Spleen (tissue), 11 donors: ENCODE measurements around the gene OR10G6. TPM values are rescaled to one million over a fixed set of nuclear protein-coding genes. Genes with fewer than 3 reads are reported as not detected.
"Not testable (repeated sequence)": the region's sequence is repeated elsewhere in the genome, so short reads cannot be mapped to it uniquely, and the experiment has no call there.

Experiments used
- DNase-seq: peaks from one replicate; pipeline ENCODE4 v3.0.0-alpha.2; 2020
- H3K27ac ChIP-seq, 8 donors: fragments of 200-600 bp; sonication (generic) in 7 of 8; 1 replicate in 4 of 8; 2 replicates in 4 of 8; pipeline versions ENCODE4 v1.5.0 to v1.8.0; 2016 to 2021; ENCODE audit warnings: inconsistent platforms in 4 of 8, mild to moderate bottlenecking in 4 of 8, moderate library complexity in 1 of 8
- H3K27me3 ChIP-seq, 7 donors: fragments of 200-600 bp; sonication (generic) in 6 of 7; replicated peaks in 1 of 7; 1 replicate in 4 of 7; 2 replicates in 3 of 7; pipeline versions ENCODE4 v1.5.0 to v1.8.0; 2016 to 2021; ENCODE audit warnings: inconsistent platforms in 3 of 7, mild to moderate bottlenecking in 1 of 7
- H3K36me3 ChIP-seq, 6 donors: fragments of 200-600 bp; sonication (generic) in 5 of 6; 1 replicate in 4 of 6; 2 replicates in 2 of 6; pipeline versions ENCODE4 v1.5.0 to v1.8.0; 2016 to 2021; ENCODE audit warnings: inconsistent platforms in 2 of 6
- H3K4me1 ChIP-seq, 6 donors: fragments of 200-600 bp; sonication (generic) in 5 of 6; 1 replicate in 3 of 6; 2 replicates in 3 of 6; pipeline versions ENCODE4 v1.5.0 to v1.8.0; 2016 to 2021; ENCODE audit warnings: inconsistent platforms in 3 of 6
- H3K4me3 ChIP-seq, 8 donors: fragments of 200-600 bp; sonication (generic) in 7 of 8; 1 replicate in 4 of 8; 2 replicates in 4 of 8; pipeline versions ENCODE4 v1.5.0 to v1.8.0; 2016 to 2021; ENCODE audit warnings: inconsistent platforms in 4 of 8, mild to moderate bottlenecking in 4 of 8, moderate library complexity in 2 of 8
- H3K9me3 ChIP-seq, 8 donors: fragments of 200-600 bp; sonication (generic) in 7 of 8; 1 replicate in 4 of 8; 2 replicates in 4 of 8; pipeline versions ENCODE4 v1.5.0 to v1.8.0; 2016 to 2021; ENCODE audit warnings: inconsistent platforms in 4 of 8
- POLR2A ChIP-seq, 3 donors: fragments of 450-650 bp; IDR thresholded peaks; one replicate each; pipeline ENCODE4 v1.5.1; 2017; ENCODE audit warnings: antibody characterized with exemption in 3 of 3, mild to moderate bottlenecking in 1 of 3
- POLR2AphosphoS5 ChIP-seq, 3 donors: sonication (generic); formaldehyde crosslinking; IDR thresholded peaks; one replicate each; pipeline ENCODE4 v1.5.1; 2017; ENCODE audit warnings: antibody characterized with exemption in 3 of 3
- WGBS, 5 donors: extraction: QIAGEN DNeasy Blood & Tissue Kit in 3 of 5; methylation state at CpG; one replicate each; pipeline versions ENCODE4 v1.1.5 to v1.1.7; 2013 to 2018; 5-methylcytosine and 5-hydroxymethylcytosine counted together
- intact Hi-C: fragments of 100-400 bp; cut with DNase I; formaldehyde crosslinking; loops from one replicate; pipeline ENCODE4 v1.15.0; 2023; ENCODE audit warnings: low total_unique reads
- polyA plus RNA-seq, 3 donors: library from polyadenylated mRNA; stranded (reverse); fragments of 200-250 nt; gene quantifications; one replicate each; pipeline ENCODE4 v1.2.1, GENCODE V29; 2013
- total RNA-seq, 7 donors: library from RNA; depleted of rRNA in 3 of 7; stranded (reverse); fragments of >200 nt in 3 of 7; fragmentation: NEBNext Ultra II Directional in 4 of 7; extraction: Animal tissue kit (Norgen Biotek cat#: 25700) in 4 of 7; gene quantifications; one replicate each; pipeline versions ENCODE4 v1.1.0 to v1.2.1, GENCODE V29; 2016 to 2021
- TF ChIP-seq, protein P1 (sequence below), 11 experiments: fragments of 200-600 bp in 7 of 11; fragments of 450-650 bp in 4 of 11; sonication (generic) in 4 of 11; IDR thresholded peaks in 8 of 11; conservative IDR thresholded peaks in 3 of 11; 1 replicate in 7 of 11; 2 replicates in 4 of 11; pipeline versions ENCODE4 v1.4.0 to v1.8.0; 2016 to 2021; ENCODE audit warnings: antibody characterized with exemption in 11 of 11, inconsistent platforms in 4 of 11, mild to moderate bottlenecking in 1 of 11
- donor health status: healthy with polysubstance abuse.
- donor health status: DM: no; HTN: no; CAD: no; lungs with moderate emphysema.
- donor health status: DM: no; HTN: no; CAD: no.
- donor health status: Bipolar disorder and iron deficiency.
- donor health status: healthy.
- donor health status: DM: no; HTN: no; CAD: no.
- donor health status: DM: yes; HTN: yes; CAD: no.

The OR10G6 gene
- total and polyA plus RNA-seq, 10 donors = not detected

DNA sequence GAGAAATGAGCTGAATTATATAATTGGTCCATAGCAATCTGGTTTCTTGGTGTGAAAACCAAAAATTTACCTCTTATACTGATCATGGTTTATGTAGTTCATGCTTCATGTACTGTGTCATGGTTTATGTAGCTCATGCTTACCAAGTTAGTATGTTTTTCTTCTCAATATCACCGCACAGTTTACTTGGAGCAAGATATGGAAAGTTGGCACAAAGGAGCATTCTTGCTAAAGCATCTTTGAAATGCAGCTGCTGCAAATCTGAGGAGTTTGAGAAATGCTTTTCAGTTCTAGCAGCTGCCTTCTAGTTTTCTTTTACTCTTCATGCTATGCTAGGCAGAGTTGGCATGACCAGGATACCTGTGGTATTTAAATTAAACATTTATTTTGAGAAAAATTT, 41.7 kb upstream of the OR10G6 start:
- Histone ChIP-seq H3K9me3 (no peaks in the 10 kb centered on the region), H3K4me3 (no peak overlapping the region), H3K36me3 (no peaks in the 10 kb centered on the region), H3K27me3 (no peaks in the 10 kb centered on the region), H3K4me1 (no peaks in the 10 kb centered on the region), H3K27ac (no peak overlapping the region)
- intact Hi-C loops = no loop called here
- DNase-seq = no peak
- 71 to 94% (median 81%) methylated on average over 1 of the region's 1 CpG for WGBS, 5 donors
- TF ChIP-seq POLR2A (IDR thresholded peaks at IDR 0.05) (no peak), POLR2AphosphoS5 (IDR thresholded peaks at IDR 0.05) (no peak)
- TF ChIP-seq, protein P1, sequence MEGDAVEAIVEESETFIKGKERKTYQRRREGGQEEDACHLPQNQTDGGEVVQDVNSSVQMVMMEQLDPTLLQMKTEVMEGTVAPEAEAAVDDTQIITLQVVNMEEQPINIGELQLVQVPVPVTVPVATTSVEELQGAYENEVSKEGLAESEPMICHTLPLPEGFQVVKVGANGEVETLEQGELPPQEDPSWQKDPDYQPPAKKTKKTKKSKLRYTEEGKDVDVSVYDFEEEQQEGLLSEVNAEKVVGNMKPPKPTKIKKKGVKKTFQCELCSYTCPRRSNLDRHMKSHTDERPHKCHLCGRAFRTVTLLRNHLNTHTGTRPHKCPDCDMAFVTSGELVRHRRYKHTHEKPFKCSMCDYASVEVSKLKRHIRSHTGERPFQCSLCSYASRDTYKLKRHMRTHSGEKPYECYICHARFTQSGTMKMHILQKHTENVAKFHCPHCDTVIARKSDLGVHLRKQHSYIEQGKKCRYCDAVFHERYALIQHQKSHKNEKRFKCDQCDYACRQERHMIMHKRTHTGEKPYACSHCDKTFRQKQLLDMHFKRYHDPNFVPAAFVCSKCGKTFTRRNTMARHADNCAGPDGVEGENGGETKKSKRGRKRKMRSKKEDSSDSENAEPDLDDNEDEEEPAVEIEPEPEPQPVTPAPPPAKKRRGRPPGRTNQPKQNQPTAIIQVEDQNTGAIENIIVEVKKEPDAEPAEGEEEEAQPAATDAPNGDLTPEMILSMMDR (IDR thresholded peaks at IDR 0.05 in 8 of 11, conservative IDR thresholded peaks at IDR 0.05 in 3 of 11) = no peak

DNA sequence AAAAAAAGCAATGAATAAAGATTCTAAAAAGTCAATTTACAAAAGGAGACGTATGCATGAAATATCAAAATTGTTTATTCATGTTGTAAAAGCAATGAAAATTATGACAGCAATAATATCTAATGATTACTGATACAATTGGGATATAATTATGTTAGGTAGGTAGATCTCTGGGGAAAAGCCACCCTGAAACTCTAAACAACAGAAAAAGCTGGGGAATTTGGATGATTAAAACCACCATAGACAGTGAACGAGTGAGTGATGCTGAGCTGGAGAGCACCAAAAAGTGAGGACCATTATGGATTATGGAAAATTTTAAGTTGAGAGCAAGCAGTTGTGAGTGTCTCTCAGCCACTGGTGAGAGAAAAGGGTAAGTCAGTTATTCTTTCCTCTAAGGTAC, 31.5 kb upstream of the OR10G6 start, which contains the start of gene OR10G8:
Gene OR10G8, plus strand, starts transcription at position 301 of the 400 bp plus-strand sequence. CDS start 2,825 bp downstream, outside the sequence.
- TF ChIP-seq POLR2A (IDR thresholded peaks at IDR 0.05) (no peak), POLR2AphosphoS5 (IDR thresholded peaks at IDR 0.05) (no peak)
- TF ChIP-seq, protein P1 (IDR thresholded peaks at IDR 0.05 in 8 of 11, conservative IDR thresholded peaks at IDR 0.05 in 3 of 11) = no peak
- DNase-seq = no peak
- H3K27me3 ChIP-seq = no peaks in the 10 kb centered on the region
- no peaks in the 10 kb centered on the region for H3K9me3 ChIP-seq
- no peak within 1 kb of the TSS for H3K27ac ChIP-seq
- H3K4me3 ChIP-seq = no peak within 1 kb of the TSS
- no peaks in the 10 kb centered on the region for H3K4me1 ChIP-seq
- intact Hi-C loops = no loop called here
- 67 to 88% (median 74%) methylated on average over 2 of the region's 2 CpGs for WGBS, 5 donors
- H3K36me3 ChIP-seq = no peaks in the 10 kb centered on the region

DNA sequence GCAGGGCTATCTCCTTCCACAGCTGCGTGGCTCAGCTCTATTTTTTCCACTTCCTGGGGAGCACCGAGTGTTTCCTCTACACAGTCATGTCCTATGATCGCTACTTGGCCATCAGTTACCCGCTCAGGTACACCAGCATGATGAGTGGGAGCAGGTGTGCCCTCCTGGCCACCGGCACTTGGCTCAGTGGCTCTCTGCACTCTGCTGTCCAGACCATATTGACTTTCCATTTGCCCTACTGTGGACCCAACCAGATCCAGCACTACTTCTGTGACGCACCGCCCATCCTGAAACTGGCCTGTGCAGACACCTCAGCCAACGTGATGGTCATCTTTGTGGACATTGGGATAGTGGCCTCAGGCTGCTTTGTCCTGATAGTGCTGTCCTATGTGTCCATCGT, 20.9 kb upstream of the OR10G6 start:
- DNase-seq, H3K27ac ChIP-seq, H3K27me3 ChIP-seq, H3K4me1 ChIP-seq, H3K4me3 ChIP-seq, H3K9me3 ChIP-seq, intact Hi-C loops, H3K36me3 ChIP-seq: not testable (repeated sequence)
- 68 to 95% (median 82%) methylated on average over 2 to 7 of the region's 9 CpGs for WGBS, 5 donors

DNA sequence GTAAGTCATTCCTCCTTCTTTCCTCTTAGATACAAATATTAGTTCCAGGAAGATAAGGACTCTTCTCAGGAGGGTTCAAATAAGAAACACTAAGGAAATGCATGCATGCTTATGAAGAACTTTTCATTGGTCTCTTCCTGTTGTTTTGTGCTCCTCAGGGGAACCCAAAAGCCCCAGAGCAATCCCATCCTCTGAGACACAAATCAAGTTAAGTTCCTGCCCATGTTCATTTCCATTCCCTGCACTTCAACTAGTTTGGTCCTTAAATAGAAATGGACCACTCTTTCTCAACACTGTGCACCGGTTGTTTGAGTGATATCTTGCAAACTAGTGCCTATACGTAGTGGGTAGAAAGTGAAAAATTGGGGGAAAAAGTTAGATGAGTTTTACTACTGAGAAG, 17.7 kb upstream of the OR10G6 start, which contains the start of gene OR10G4:
Gene OR10G4, plus strand, starts transcription at position 301 of the 400 bp plus-strand sequence. CDS start 2,578 bp downstream, outside the sequence.
- intact Hi-C loops = no loop called here
- Histone ChIP-seq H3K4me3 (no peak within 1 kb of the TSS), H3K4me1 (no peaks in the 10 kb centered on the region), H3K27ac (no peak within 1 kb of the TSS), H3K27me3 (no peaks in the 10 kb centered on the region), H3K9me3 (no peaks in the 10 kb centered on the region), H3K36me3 (no peaks in the 10 kb centered on the region)
- DNase-seq = no peak
- 74 to 91% (median 79%) methylated on average over 2 of the region's 2 CpGs for WGBS, 5 donors
- TF ChIP-seq, protein P1 (IDR thresholded peaks at IDR 0.05 in 8 of 11, conservative IDR thresholded peaks at IDR 0.05 in 3 of 11) = no peak
- TF ChIP-seq POLR2AphosphoS5 (IDR thresholded peaks at IDR 0.05) = no peak
- TF ChIP-seq POLR2A (IDR thresholded peaks at IDR 0.05) = no peak

DNA sequence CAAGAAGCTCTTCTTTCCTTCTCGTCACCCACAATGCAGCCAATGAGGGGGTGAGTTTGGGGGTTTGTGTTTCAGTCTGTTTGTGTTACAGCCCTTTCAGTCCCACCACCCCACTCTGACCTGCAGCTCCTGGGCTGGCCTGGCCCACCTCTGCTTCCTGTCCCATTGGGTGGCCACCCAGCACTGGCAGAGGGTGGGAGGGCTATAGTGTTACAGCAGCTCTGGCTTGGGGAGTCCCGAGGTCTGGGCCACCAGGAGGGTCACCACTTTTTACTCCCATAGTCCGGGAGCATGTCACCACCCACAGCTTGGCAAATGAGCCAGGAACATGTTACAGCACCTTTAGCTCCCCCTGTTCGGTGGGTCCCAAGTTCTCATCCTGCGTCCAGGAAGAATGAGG, 15.7 kb downstream of the OR10G6 start:
- WGBS, 5 donors = 70 to 90% (median 86%) methylated on average over 5 of the region's 5 CpGs
- Histone ChIP-seq H3K27me3 (peaks cover 0 to 6% (median 0%) of the 10 kb centered on the region in 7 donors), H3K27ac (no peak overlapping the region), H3K4me3 (no peak overlapping the region), H3K36me3 (no peaks in the 10 kb centered on the region), H3K9me3 (peaks cover 0 to 29% (median 0%) of the 10 kb centered on the region in 8 donors), H3K4me1 (no peaks in the 10 kb centered on the region)
- intact Hi-C loops = no loop called here
- TF ChIP-seq POLR2AphosphoS5 (IDR thresholded peaks at IDR 0.05) = no peak
- TF ChIP-seq, protein P1 (IDR thresholded peaks at IDR 0.05 in 8 of 11, conservative IDR thresholded peaks at IDR 0.05 in 3 of 11) = no peak
- no peak for TF ChIP-seq POLR2A (IDR thresholded peaks at IDR 0.05)
- no peak for DNase-seq
